K562 (cell line): Measurements from ENCODE around the gene NEURL1B. TPM values are rescaled to one million over a fixed set of nuclear protein-coding genes. Genes with fewer than 3 reads are reported as not detected.

Experiments used
- ATAC-seq: fragments of 200-7000 bp; cut with Tn5 transposase; 3 replicates; pipeline ENCODE4 v1.9.1; 2020; ENCODE audit warnings: moderate library complexity
- BruUV-seq: library from RNA; stranded (reverse); fragments of 400-500 nt; replicated peaks from 2 replicates; lab custom pipeline; 2021; lab: Mats Ljungman, UMichigan
- CTCF ChIA-PET: fragments of 300-600 bp; formaldehyde crosslinking; extraction: SDS; loops from one replicate; lab custom pipeline; 2021; ENCODE audit warnings: low intra/inter-chr PET ratio; lab: Yijun Ruan, JAX
- POLR2A ChIA-PET: fragments of 300-600, 350-650 bp; sonication (Branson Sonifier 250); formaldehyde crosslinking; extraction: SDS; loops from one replicate; lab custom pipeline; 2021; ENCODE audit warnings: antibody characterized with exemption, inconsistent platforms; lab: Yijun Ruan, JAX
- DNase-seq, 4 experiments: peaks; one replicate each; pipeline versions ENCODE4 v3.0.0 to v3.0.0-alpha.2; 2011 to 2018; ENCODE audit warnings: low spot score in 3 of 4, mixed read lengths in 3 of 4; ENCODE audit errors: extremely low read depth in 1 of 4
- FAIRE-seq: peaks from 2 replicates; lab custom pipeline; 2011; peaks lifted over from hg19 to GRCh38; lab: Jason Lieb, UNC
- H2AFZ ChIP-seq: 2 replicates; pipeline ENCODE4 v1.6.0; 2011; ENCODE audit warnings: low read depth, low read length, control low read depth, inconsistent platforms
- H3K27ac ChIP-seq: fragments of 200-600 bp; 3 replicates; pipeline ENCODE4 v1.8.0; 2011; ENCODE audit warnings: low read depth, mild to moderate bottlenecking, control low read depth, inconsistent platforms, low read length, moderate library complexity, mixed read lengths; ENCODE audit errors: extremely low read depth
- H3K27me3 ChIP-seq, 2 experiments: fragments of 300-600 bp in 1 of 2; 2 replicates in 1 of 2; 3 replicates in 1 of 2; pipeline versions ENCODE4 v1.6.0 to v1.8.0; 2011; ENCODE audit warnings: inconsistent platforms in 2 of 2, low read length in 2 of 2, mild to moderate bottlenecking in 1 of 2, mixed read lengths in 1 of 2, moderate library complexity in 1 of 2; ENCODE audit not compliant: control insufficient read depth in 2 of 2, insufficient read depth in 2 of 2
- H3K36me3 ChIP-seq: fragments of 300-600 bp; 3 replicates; pipeline ENCODE4 v1.8.0; 2011; ENCODE audit warnings: mild to moderate bottlenecking, low read length, inconsistent platforms; ENCODE audit not compliant: control insufficient read depth, insufficient read depth
- H3K4me1 ChIP-seq, 2 experiments: fragments of 200-600 bp in 1 of 2; replicated peaks in 1 of 2; 2 replicates in 1 of 2; 3 replicates in 1 of 2; pipeline versions ENCODE4 v1.5.1 to v1.8.0; 2011; ENCODE audit warnings: inconsistent platforms in 2 of 2, low read length in 2 of 2, mild to moderate bottlenecking in 1 of 2, mixed read lengths in 1 of 2, moderate library complexity in 1 of 2; ENCODE audit not compliant: control insufficient read depth in 2 of 2, insufficient read depth in 2 of 2
- H3K4me2 ChIP-seq: 2 replicates; pipeline ENCODE4 v1.6.1; 2011; ENCODE audit warnings: low read length, control low read depth, inconsistent platforms, mixed read lengths; ENCODE audit not compliant: insufficient read depth
- H3K4me3 ChIP-seq: fragments of 200-600 bp; sonication (generic), shearing (Covaris generic); 2 replicates; pipeline ENCODE4 v1.5.1; 2016; ENCODE audit warnings: control low read depth, inconsistent platforms
- H3K79me2 ChIP-seq: fragments of 200-600 bp; 3 replicates; pipeline ENCODE4 v1.8.0; 2011; ENCODE audit warnings: low read length, inconsistent platforms; ENCODE audit not compliant: control insufficient read depth, insufficient read depth
- H3K9ac ChIP-seq, 2 experiments: 2 replicates each; pipeline versions ENCODE4 v1.6.0 to v1.6.1; 2011; ENCODE audit warnings: low read depth in 2 of 2, low read length in 2 of 2, control low read depth in 1 of 2, inconsistent platforms in 1 of 2, mild to moderate bottlenecking in 1 of 2, mixed read lengths in 1 of 2; ENCODE audit not compliant: insufficient read depth in 1 of 2
- H3K9me1 ChIP-seq: one replicate; pipeline ENCODE4 v1.6.0; 2011; ENCODE audit warnings: inconsistent platforms, mild to moderate bottlenecking, low read length, moderate library complexity; ENCODE audit not compliant: control insufficient read depth, insufficient read depth
- H3K9me3 ChIP-seq: replicated peaks from 2 replicates; pipeline ENCODE4 v1.5.1; 2011; ENCODE audit warnings: low read depth, low read length, inconsistent platforms; ENCODE audit not compliant: control insufficient read depth, insufficient read depth
- H4K20me1 ChIP-seq: replicated peaks from 2 replicates; pipeline ENCODE4 v1.6.1; 2011; ENCODE audit warnings: low read length, inconsistent platforms, mixed read lengths; ENCODE audit not compliant: control insufficient read depth, insufficient read depth
- CBX8 ChIP-seq: fragments of 200-600 bp; sonication (generic); IDR thresholded peaks from 2 replicates; pipeline ENCODE4 v1.6.1; 2012; ENCODE audit warnings: borderline replicate concordance, mixed run types, low read depth, mild to moderate bottlenecking, moderate library complexity, mixed read lengths, low read length, control low read depth, inconsistent platforms; ENCODE audit not compliant: poor library complexity, severe bottlenecking; ENCODE audit errors: extremely low read depth
- CHCHD3 ChIP-seq: fragments of 250-450 bp; sonication (Bioruptor Pico); IDR thresholded peaks from 2 replicates; pipeline ENCODE4 v2.1.2; 2022; ENCODE audit warnings: mild to moderate bottlenecking
- ELF2 ChIP-seq: fragments of 250-450 bp; sonication (Bioruptor Pico); IDR thresholded peaks from 2 replicates; pipeline ENCODE4 v1.5.0; 2021; ENCODE audit warnings: mild to moderate bottlenecking
- ELF4 ChIP-seq: fragments of 450-650 bp; formaldehyde crosslinking; IDR thresholded peaks from 2 replicates; pipeline ENCODE4 v1.4.0; 2022; ENCODE audit warnings: missing genetic modification characterization
- GMEB1 ChIP-seq: fragments of 250-450 bp; sonication (Bioruptor Pico); IDR thresholded peaks from 2 replicates; pipeline ENCODE4 v1.4.0; 2020; ENCODE audit warnings: mild to moderate bottlenecking
- HIVEP1 ChIP-seq: fragments of 250-450 bp; sonication (Bioruptor Pico); IDR thresholded peaks from 2 replicates; pipeline ENCODE4 v1.4.0; 2020; ENCODE audit warnings: mild to moderate bottlenecking
- HMG20A ChIP-seq: fragments of 450-650 bp; formaldehyde crosslinking; conservative IDR thresholded peaks from 2 replicates; pipeline ENCODE4 v1.4.0; 2020; ENCODE audit warnings: mild to moderate bottlenecking, mixed read lengths
- KAT2B ChIP-seq: IDR thresholded peaks from one replicate; pipeline ENCODE4 v1.6.1; 2012; ENCODE audit warnings: low read depth, mild to moderate bottlenecking, control low read depth, inconsistent platforms, low read length, moderate library complexity
- MAFF ChIP-seq: IDR thresholded peaks from 2 replicates; pipeline ENCODE4 v1.6.1; 2012; ENCODE audit warnings: low read length, improper control_type of control experiment
- MTF1 ChIP-seq: fragments of 250-450 bp; sonication (Bioruptor Pico); IDR thresholded peaks from 2 replicates; pipeline ENCODE4 v1.9.0; 2021; ENCODE audit warnings: moderate library complexity, mild to moderate bottlenecking, inconsistent platforms, borderline replicate concordance
- NUFIP1 ChIP-seq: fragments of 450-650 bp; IDR thresholded peaks from 2 replicates; pipeline ENCODE4 v1.6.1; 2018; ENCODE audit not compliant: partially characterized antibody
- PHB2 ChIP-seq: fragments of 450-650 bp; IDR thresholded peaks from 2 replicates; pipeline ENCODE4 v1.6.1; 2017; ENCODE audit warnings: low read depth
- POLR2H ChIP-seq: IDR thresholded peaks from 2 replicates; pipeline ENCODE4 v1.6.1; 2016; ENCODE audit warnings: missing genetic modification characterization, low read depth, mild to moderate bottlenecking, control low read depth, missing compliant biosample characterization, moderate library complexity
- RNF219 ChIP-seq: fragments of 250-450 bp; sonication (Bioruptor Pico); IDR thresholded peaks from 2 replicates; pipeline ENCODE4 v1.5.0; 2022; ENCODE audit warnings: mild to moderate bottlenecking
- UBTF ChIP-seq, 2 experiments: IDR thresholded peaks; 2 replicates each; pipeline ENCODE4 v1.6.1; 2012; ENCODE audit warnings: improper control_type of control experiment in 2 of 2, low read depth in 2 of 2, low read length in 2 of 2, borderline replicate concordance in 1 of 2
- ZNF431 ChIP-seq: sonication (generic); formaldehyde crosslinking; IDR thresholded peaks from 2 replicates; pipeline ENCODE4 v1.8.0; 2022; ENCODE audit warnings: mild to moderate bottlenecking, missing genetic modification reagents
- ZNF507 ChIP-seq: conservative IDR thresholded peaks from 2 replicates; pipeline ENCODE4 v1.6.1; 2017; ENCODE audit warnings: missing genetic modification characterization, missing compliant biosample characterization
- ZNF707 ChIP-seq: fragments of 250-450 bp; sonication (Bioruptor Pico); conservative IDR thresholded peaks from 2 replicates; pipeline ENCODE4 v1.8.0; 2022; ENCODE audit warnings: inconsistent platforms, mild to moderate bottlenecking, moderate library complexity
- WGBS: fragments of 100-300 bp; shearing (Covaris generic); methylation state at CpG from one replicate; pipeline ENCODE4 v1.1.6; 2016; ENCODE audit warnings: low coverage, mixed read lengths; ENCODE audit not compliant: insufficient coverage; ENCODE audit errors: missing lambda C conversion rate; 5-methylcytosine and 5-hydroxymethylcytosine counted together
- in situ Hi-C: fragments of 300-500 bp; cut with MboI; formaldehyde crosslinking; loops from 4 replicates; pipeline ENCODE4 v1.15.0; 2018; ENCODE audit warnings: inconsistent platforms, mixed read lengths
- intact Hi-C: fragments of 100-400 bp; cut with micrococcal nuclease; formaldehyde crosslinking; loops from 2 replicates; pipeline ENCODE4 v1.14.2; 2022
- polyA plus RNA-seq, 8 experiments: library from polyadenylated mRNA; depleted of rRNA in 4 of 8; stranded (reverse) in 5 of 8; unstranded in 3 of 8; fragments of >200 nt; fragmentation: Nextera tagmentation in 2 of 8; fragmentation: Illumina TruSeq in 1 of 8; extraction: Ambion mirVana in 2 of 8; extraction: Trizol in 1 of 8; gene quantifications; 2 replicates each; pipeline versions ENCODE4 v1.2.1 to v1.2.3, GENCODE V29; 2011 to 2014; ENCODE audit warnings: inconsistent platforms in 1 of 8, missing spikeins in 1 of 8
- total RNA-seq, 7 experiments: library from RNA; depleted of rRNA in 6 of 7; stranded (reverse); fragments of >200 nt in 6 of 7; fragmentation: Illumina TruSeq in 2 of 7; extraction: Trizol in 2 of 7; gene quantifications; 2 replicates each; pipeline versions ENCODE4 v1.2.1 to v1.2.3, GENCODE V29; 2011 to 2021; ENCODE audit warnings: low replicate concordance in 1 of 7

NEURL1B gene
- total and polyA plus RNA-seq, 9 of the 15 experiments (the other 6 are each of a cell fraction or from before 2014, with no cell fraction given): 0.04 TPM; not detected in 8

- Histone ChIP-seq H3K4me2 (no peak overlapping the region), H3K4me3 (no peak overlapping the region), H3K4me1 (peaks cover 0 to 10% of the 10 kb centered on the region in 2 experiments; a peak in 1 of 5 replicates)
- CTCF ChIA-PET: no interaction called here
- TF ChIP-seq ELF4 (CRISPR knock-in tag) (no peak), MAFF (no peak), NUFIP1 (no peak), GMEB1 (CRISPR knock-in tag) (no peak), ZNF431 (CRISPR knock-in tag) (no peak), POLR2H (no peak), HMG20A (CRISPR knock-in tag) (no peak), HIVEP1 (CRISPR knock-in tag) (no peak), RNF219 (CRISPR knock-in tag) (no peak), ZNF707 (CRISPR knock-in tag) (no peak), CHCHD3 (CRISPR knock-in tag) (no peak), ZNF507 (tag) (no peak), CBX8 (no peak), MTF1 (CRISPR knock-in tag) (no peak), UBTF (IDR thresholded peaks at IDR 0.05; ENCODE audit: borderline replicate concordance in 1 of 2, low read depth in 2 of 2, low read length in 2 of 2) (no peak), PHB2 (no peak), ELF2 (CRISPR knock-in tag) (no peak), KAT2B (no peak)
- TF ChIP-seq, all 486 proteins: peak for 0
- DNase-seq: no peak
- POLR2A ChIA-PET: interaction anchor here (1.1 kb wide), 1 partner anchor 287 kb away, joined by 3 read pairs; no protein-coding TSS in a partner anchor
- no TSS peak for BruUV-seq
- in situ Hi-C loops (no loop called here), intact Hi-C loops (no loop called here)
- no peaks in the 10 kb centered on the region for H4K20me1 ChIP-seq
- peaks cover 25 to 61% of the 10 kb centered on the region in 2 experiments; a peak in 4 of 5 replicates for H3K27me3 ChIP-seq
- no peaks in the 10 kb centered on the region for H3K9me1 ChIP-seq
- no peak overlapping the region for H2AFZ ChIP-seq
- no peaks in the 10 kb centered on the region for H3K9me3 ChIP-seq
- ATAC-seq: no peak
- H3K9ac ChIP-seq: no peak overlapping the region
- WGBS: 3% methylated on average over 10 of the region's 10 CpGs
- H3K27ac ChIP-seq: no peak overlapping the region
- H3K79me2 ChIP-seq: no peaks in the 10 kb centered on the region
- H3K36me3 ChIP-seq: no peaks in the 10 kb centered on the region
- FAIRE-seq: no peak
Measured at GRCh38 chr5:172686111-172686510, 45.0 kb downstream of the NEURL1B start.
